CMK (cell line): ENCODE results near the gene PANX3.

Source experiments
- DNase-seq: peaks from one replicate; pipeline ENCODE4 v3.0.0-alpha.2; 2010; ENCODE audit warnings: low read depth

Gene PANX3

DNA sequence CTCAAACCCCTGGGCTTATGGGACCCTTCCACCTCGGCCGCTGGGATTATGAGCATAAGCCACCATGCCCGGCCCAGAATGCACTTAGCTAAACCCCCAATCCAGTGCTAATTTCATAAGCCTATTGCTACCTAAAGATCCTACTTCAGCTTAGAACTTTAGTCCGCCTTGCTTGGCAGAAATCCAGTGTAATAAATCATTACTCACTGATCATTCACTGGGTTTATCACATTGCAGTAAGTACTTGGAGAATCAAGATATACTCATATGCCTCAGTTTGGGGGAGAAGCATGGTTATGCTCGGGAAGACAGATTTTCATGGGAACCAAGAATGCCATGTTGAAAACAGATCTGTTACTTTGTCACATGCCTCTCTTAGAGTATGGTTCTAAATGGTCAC lies 7.6 kb downstream of the PANX3 start:
- no peak for DNase-seq

- peak; percentile 92 for DNase-seq
Observed at GRCh38 chr11:124622531-124623451, 11.6 kb downstream of the PANX3 start, which contains the start of gene TBRG1. TBRG1 (plus strand) TSS chr11:124622864; CDS start chr11:124623084, 220 bp downstream.

GRCh38 chr11:124623861-124624525 lies 12.8 kb downstream of the PANX3 start:
- no peak for DNase-seq

- no peak for DNase-seq
Observed at GRCh38 chr11:124625504-124626168, 14.4 kb downstream of the PANX3 start.

- DNase-seq: no peak
Observed at GRCh38 chr11:124627546-124627945, 16.3 kb downstream of the PANX3 start.

GRCh38 chr11:124629961-124630360 lies 18.7 kb downstream of the PANX3 start:
- no peak for DNase-seq

DNA sequence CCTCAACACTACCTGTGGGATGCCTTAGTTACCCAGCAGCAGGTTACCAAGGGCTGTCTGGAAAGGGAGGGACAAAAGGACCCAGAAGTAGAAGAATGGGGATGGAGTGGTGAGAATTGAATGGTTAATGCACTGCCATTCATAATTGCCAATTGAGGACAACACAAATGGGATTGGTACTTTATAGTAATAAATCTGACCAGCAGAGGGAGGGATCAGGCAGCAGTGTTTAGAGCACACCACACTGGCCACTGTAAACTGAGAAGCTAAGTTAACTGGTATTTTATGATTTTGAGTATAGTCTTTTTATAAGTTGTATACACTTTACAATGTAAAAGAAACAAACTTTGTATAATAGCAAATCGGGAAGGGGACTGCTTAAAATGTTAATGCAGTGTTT lies 22.1 kb downstream of the PANX3 start:
- no peak for DNase-seq

DNA sequence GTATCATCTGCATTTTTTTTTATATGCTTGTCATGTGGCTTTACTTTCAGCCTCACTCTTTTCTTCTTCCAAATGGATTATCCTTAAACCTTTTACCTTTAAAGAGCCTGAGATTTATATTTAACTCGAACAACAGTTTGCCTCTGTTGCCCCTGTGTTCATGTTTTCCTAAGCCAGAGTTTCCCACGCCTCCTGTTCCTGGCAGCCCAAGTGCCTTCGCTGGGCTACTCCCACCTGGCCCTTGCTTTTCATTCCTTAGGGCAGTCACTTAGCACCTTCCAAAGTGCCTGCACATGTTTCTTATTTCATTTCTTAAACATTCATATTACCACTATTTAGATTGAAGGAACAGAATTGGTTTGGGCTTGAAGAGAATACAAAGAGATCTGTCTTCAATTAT lies 24.7 kb downstream of the PANX3 start:
- DNase-seq: no peak

GRCh38 chr11:124638500-124638899 lies 27.3 kb downstream of the PANX3 start:
- no peak for DNase-seq

- no peak for DNase-seq
Observed at GRCh38 chr11:124639186-124639585, 28.0 kb downstream of the PANX3 start.

GRCh38 chr11:124640666-124641065 lies 29.4 kb downstream of the PANX3 start:
- no peak for DNase-seq

DNA sequence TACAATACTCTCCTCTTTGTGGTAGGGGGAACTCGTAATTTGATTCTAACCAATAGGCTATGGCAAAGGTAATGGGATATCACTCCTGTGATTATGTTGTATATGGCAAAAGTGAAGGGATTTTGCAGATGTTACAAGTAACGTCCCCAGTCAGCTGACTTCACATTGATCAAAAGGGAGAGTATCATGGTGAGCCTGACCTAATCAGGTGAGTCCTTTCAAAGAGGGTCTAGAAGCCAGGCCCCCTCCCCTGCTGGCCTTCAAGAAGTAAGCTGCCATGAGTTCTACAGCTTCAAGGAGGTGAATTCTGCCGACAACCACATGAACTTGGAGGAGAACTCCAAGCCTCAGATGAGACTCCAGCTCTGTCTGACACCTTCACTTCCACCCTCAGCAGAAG lies 31.4 kb downstream of the PANX3 start:
- DNase-seq: no peak

DNA sequence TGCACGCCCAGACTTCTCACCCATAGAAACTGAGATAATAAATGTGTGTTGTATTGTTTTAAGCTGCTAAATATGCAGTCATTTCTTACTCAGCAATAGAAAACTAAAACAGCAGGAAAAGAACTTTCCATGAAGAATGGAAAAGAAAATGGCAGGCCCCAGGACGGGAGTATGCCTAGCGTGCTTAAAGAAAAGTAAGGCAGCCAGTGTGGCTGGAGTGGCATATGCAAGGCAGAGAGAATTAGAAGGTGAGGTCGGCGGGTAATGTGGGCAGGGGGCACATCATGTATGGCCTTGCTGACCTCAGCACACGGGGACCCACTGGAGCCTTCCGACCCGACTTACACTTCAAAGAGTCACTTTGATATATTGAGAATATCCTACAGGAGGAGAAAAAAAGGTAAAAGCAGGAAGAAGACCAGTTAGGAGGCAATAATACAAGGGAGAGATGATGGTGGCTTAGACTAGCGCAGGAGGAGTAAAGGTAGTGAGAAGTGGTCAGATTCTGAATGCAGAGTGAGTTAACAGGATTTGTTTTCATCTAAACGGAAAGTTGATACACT lies 31.9 kb downstream of the PANX3 start:
- no peak for DNase-seq

DNA sequence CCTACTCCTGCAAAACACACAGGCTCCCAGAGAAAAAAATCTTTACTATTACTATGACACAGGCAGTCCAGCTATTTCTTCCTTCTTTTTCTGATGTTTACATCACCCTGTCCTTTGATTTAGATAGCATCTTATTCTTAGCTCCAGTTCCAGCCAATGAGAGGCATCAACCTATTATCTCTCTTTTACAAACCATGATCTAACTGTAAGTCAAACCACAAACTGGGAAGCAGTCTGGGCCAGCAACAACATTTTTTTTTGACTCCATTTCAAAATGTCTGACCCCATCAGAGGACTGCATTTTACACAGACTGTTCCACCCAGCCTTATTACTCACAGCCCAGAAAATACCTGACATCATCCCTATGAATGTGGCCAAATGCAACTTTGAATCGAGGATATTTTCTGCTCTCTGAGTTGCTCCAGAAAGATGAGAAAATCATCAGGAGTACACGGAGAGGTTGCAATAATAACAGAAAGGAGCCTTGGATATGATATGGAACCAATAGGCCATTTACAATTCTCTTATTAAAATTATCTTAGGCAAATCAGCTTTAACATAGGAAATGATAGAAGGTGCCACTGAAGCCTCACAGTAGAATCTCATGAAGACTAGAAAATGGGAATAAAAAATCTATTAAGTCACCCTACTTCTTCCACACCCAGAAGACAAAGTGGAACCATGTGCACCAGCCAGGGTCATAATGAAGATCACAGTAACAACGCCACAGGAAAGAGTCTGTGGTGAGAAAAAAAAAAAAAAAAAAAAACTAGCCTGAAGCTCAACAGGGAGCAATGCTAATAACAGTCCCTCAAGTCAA lies 32.6 kb downstream of the PANX3 start:
- DNase-seq: peak; percentile 78

- no peak for DNase-seq
Observed at GRCh38 chr11:124644426-124645280, 33.4 kb downstream of the PANX3 start.

DNA sequence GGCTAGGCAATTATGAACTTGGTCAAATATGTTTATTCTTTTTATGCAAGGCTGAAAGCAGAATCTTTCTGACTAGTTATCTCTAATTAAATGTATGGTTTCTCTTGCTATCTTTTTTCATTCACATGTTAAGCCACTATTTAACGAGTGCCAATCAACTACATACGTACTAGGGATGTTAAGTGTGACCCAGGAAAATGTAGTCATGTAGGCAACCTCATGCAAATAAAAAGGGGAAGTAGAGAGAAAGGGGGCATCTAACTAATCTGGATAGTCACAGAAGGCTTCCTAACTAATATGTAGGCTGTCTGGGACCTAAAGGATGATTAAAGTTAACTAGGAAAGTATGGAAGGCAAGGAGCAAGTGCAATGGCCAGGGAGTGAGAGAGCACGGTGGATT lies 34.9 kb downstream of the PANX3 start:
- DNase-seq: no peak

DNA sequence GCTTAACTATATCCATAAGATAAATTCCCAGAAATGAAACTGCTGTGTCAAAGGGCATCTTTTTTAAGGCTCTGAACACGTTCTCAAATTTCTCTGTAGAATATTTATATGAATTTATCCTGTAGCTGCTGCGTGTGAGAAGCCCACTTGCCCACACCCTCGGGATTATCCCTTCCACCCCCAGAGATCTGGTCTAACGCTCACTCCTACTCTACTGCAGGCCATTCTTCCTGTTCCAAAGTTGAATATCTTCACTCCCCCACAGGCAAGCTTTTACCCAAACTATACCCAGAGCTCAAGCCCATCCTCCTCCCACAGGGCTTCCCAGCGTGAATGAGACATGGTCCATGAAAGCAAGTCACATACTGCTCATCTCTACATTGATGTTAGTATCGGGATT lies 37.4 kb downstream of the PANX3 start:
- no peak for DNase-seq

DNA sequence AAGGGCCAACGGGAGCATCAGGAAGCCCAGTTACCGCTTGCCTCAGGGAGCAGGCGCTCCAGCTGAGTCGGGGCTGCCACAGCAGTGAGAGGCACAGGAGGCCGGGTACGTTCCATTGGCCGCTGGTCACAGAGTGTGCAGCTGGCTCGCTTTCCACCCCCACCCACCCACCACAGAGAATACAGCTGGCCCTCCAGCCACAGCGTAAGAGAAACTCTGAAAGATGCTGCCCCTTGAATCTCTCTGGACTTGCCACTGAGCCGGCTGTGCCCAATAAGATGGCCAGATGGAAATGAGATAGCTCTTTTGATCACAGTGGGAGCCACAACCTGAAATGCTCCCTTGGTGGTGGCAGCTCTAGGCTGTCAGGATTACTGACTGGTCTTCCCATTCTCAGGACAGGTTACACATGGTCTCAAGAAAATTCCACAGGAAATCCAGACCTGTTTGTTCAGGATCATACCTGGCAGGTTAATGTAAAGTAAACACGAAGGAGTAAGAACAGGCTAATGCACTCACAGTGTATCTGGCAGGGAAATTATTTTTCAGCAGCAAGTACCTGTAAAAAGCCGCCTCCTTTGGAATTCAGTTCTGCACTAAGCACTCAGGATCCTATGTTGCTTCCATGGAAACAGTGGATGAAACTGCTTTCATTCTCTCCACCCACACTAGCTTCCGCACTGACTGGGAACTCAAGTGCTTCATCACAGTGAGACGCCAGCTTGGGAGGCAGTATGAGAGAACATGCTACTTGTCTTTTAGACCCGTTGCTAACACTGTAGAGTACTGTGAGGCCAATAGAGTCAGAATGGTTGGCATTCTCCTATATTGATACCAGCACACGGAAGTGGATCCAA lies 45.8 kb downstream of the PANX3 start:
- no peak for DNase-seq

GRCh38 chr11:124657904-124658303 lies 46.7 kb downstream of the PANX3 start:
- DNase-seq: no peak

- no peak for DNase-seq
Observed at GRCh38 chr11:124658501-124658900, 47.3 kb downstream of the PANX3 start.
